ENCODE data around the gene FKBP2. TPM values are rescaled to one million over a fixed set of nuclear protein-coding genes. Genes with fewer than 3 reads are reported as not detected.

The FKBP2 gene
- total RNA-seq, 1 experiment from 2014 or later = 57.2 TPM

- Mint-ChIP-seq H3K4me3 (peak within 1 kb of the TSS; percentile 82), H3K27me3 (ENCODE audit: low read depth) (peaks cover 16% of the 10 kb centered on the region), H3K4me1 (peaks cover 36% of the 10 kb centered on the region), H3K36me3 (peaks cover 1% of the 10 kb centered on the region; the same call in 1 of the 2 replicates), H3K9me3 (no peaks in the 10 kb centered on the region), H3K27ac (peak within 1 kb of the TSS; percentile 90)
- TF ChIP-seq FOXP1 (CRISPR knock-in tag; IDR thresholded peaks at IDR 0.05; ENCODE audit: borderline replicate concordance) (peak; percentile 9; the same call in 1 of the 2 replicates), TEAD1 (CRISPR knock-in tag; IDR thresholded peaks at IDR 0.05) (peak; percentile 44; the same call in 1 of the 2 replicates), CREB1 (CRISPR knock-in tag; IDR thresholded peaks at IDR 0.05) (peak; percentile 51; the same call in 1 of the 2 replicates), ZBTB21 (CRISPR knock-in tag; IDR thresholded peaks at IDR 0.05; ENCODE audit: borderline replicate concordance) (peak; percentile 27; the same call in 1 of the 2 replicates), TCF7 (CRISPR knock-in tag; IDR thresholded peaks at IDR 0.05; ENCODE audit: low read depth) (no peak), GABPB1 (CRISPR knock-in tag; IDR thresholded peaks at IDR 0.05) (0 out of 2 replicates have a peak, but pooled peaks have one; percentile 21), ZNF423 (CRISPR knock-in tag; IDR thresholded peaks at IDR 0.05) (0 out of 2 replicates have a peak, but pooled peaks have one; percentile 35), ZNF232 (CRISPR knock-in tag; IDR thresholded peaks at IDR 0.05) (no peak), NFYB (CRISPR knock-in tag; conservative IDR thresholded peaks at IDR 0.05; ENCODE audit: low read depth) (peak; percentile 46), FOXK1 (CRISPR knock-in tag; IDR thresholded peaks at IDR 0.05) (peak; percentile 58), MAX (CRISPR knock-in tag; IDR thresholded peaks at IDR 0.05) (peak; percentile 71), GRHL2 (CRISPR knock-in tag; IDR thresholded peaks at IDR 0.05; ENCODE audit: insufficient replicate concordance, severe bottlenecking) (no peak), ZNF281 (CRISPR knock-in tag; IDR thresholded peaks at IDR 0.05) (0 out of 2 replicates have a peak, but pooled peaks have one; percentile 35), ESRRA (CRISPR knock-in tag; IDR thresholded peaks at IDR 0.05; ENCODE audit: borderline replicate concordance) (0 out of 2 replicates have a peak, but pooled peaks have one; percentile 38), SP1 (CRISPR knock-in tag; conservative IDR thresholded peaks at IDR 0.05) (peak; percentile 66), ETV6 (CRISPR knock-in tag; IDR thresholded peaks at IDR 0.05) (0 out of 2 replicates have a peak, but pooled peaks have one; percentile 35), RELA (CRISPR knock-in tag; IDR thresholded peaks at IDR 0.05; ENCODE audit: borderline replicate concordance) (0 out of 2 replicates have a peak, but pooled peaks have one; percentile 41), CREM (CRISPR knock-in tag; IDR thresholded peaks at IDR 0.05) (0 out of 2 replicates have a peak, but pooled peaks have one; percentile 25)
- TF ChIP-seq, protein P1, sequence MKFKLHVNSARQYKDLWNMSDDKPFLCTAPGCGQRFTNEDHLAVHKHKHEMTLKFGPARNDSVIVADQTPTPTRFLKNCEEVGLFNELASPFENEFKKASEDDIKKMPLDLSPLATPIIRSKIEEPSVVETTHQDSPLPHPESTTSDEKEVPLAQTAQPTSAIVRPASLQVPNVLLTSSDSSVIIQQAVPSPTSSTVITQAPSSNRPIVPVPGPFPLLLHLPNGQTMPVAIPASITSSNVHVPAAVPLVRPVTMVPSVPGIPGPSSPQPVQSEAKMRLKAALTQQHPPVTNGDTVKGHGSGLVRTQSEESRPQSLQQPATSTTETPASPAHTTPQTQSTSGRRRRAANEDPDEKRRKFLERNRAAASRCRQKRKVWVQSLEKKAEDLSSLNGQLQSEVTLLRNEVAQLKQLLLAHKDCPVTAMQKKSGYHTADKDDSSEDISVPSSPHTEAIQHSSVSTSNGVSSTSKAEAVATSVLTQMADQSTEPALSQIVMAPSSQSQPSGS (CRISPR knock-in tag; IDR thresholded peaks at IDR 0.05; ENCODE audit: borderline replicate concordance, low read depth) = no peak
- ChIA-PET POLR2A (interaction anchor here (0.5 to 1.0 kb wide), 4 partner anchors 21 to 221 kb away, joined by 3 to 5 read pairs (median 3); partner anchors contain the start of genes PRDX5 and STIP1), CTCF (interaction anchor here (0.6 to 2.8 kb wide), 5 partner anchors 17 to 126 kb away, joined by 3 to 25 read pairs (median 3); partner anchors contain the start of gene PLCB3)
- peak; percentile 53 for ATAC-seq
- DNase-seq (ENCODE audit: low spot score) = peak; percentile 96
Observed at GRCh38 chr11:64230171-64230984, 10.5 kb upstream of the FKBP2 start, which contains the start of gene DNAJC4. DNAJC4 (plus strand) TSS chr11:64230548; CDS start chr11:64230855, 307 bp downstream.

DNA sequence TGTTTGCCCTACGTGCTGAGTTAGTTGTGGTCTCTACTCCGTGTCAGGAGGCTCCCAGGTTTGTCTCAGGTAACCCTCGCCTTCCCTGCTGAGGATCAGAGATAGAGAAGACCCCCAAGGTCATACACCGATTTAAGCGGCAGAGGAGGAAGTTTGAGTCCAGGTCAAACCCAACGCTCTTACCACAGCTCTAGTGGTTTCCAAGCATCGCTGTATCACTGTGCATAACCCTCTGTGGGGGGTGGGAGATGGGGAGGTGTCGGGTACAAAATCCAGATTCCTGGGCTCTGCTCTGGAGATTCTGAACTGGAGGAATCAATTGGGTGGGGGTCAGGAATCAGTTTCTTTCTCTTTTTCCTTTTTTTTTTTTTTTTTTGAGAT is 9.9 kb upstream of the FKBP2 start:
- H3K27me3 Mint-ChIP-seq (ENCODE audit: low read depth) = peaks cover 16% of the 10 kb centered on the region
- ChIA-PET POLR2A (interaction anchor here (0.7 to 1.3 kb wide), 3 partner anchors 10 to 87 kb away, joined by 3 to 7 read pairs (median 4); partner anchors contain the start of genes FKBP2 and PRDX5), CTCF (interaction anchor here (1.0 to 2.8 kb wide), 5 partner anchors 17 to 74 kb away, joined by 3 to 25 read pairs (median 3); partner anchors contain the start of gene PLCB3)
- H3K4me1 Mint-ChIP-seq = peaks cover 37% of the 10 kb centered on the region
- peak overlapping the region; percentile 82 for H3K4me3 Mint-ChIP-seq
- ATAC-seq = no peak
- H3K27ac Mint-ChIP-seq = peak overlapping the region; percentile 90; the same call in 1 of the 2 replicates
- no peaks in the 10 kb centered on the region for H3K9me3 Mint-ChIP-seq
- no peak for DNase-seq (ENCODE audit: low spot score)
- peaks cover 3% of the 10 kb centered on the region; the same call in 1 of the 2 replicates for H3K36me3 Mint-ChIP-seq
- TF ChIP-seq MAX (CRISPR knock-in tag; IDR thresholded peaks at IDR 0.05) (no peak), IRF2 (CRISPR knock-in tag; IDR thresholded peaks at IDR 0.05; ENCODE audit: borderline replicate concordance, low read depth) (no peak), ZNF671 (CRISPR knock-in tag; IDR thresholded peaks at IDR 0.05) (no peak), ZNF512 (CRISPR knock-in tag; IDR thresholded peaks at IDR 0.05; ENCODE audit: borderline replicate concordance) (no peak), GTF2I (CRISPR knock-in tag; conservative IDR thresholded peaks at IDR 0.05) (no peak), NFATC4 (CRISPR knock-in tag; IDR thresholded peaks at IDR 0.05) (no peak)

Data from WTC11 (cell line).